ENCODE results near the gene REEP3. TPM values are rescaled to one million over a fixed set of nuclear protein-coding genes. Genes with fewer than 3 reads are reported as not detected.

The REEP3 gene
- total and polyA plus RNA-seq, 2 of the 4 experiments (the other 2 are of a cell fraction): 11.7 to 28.9 TPM

DNA sequence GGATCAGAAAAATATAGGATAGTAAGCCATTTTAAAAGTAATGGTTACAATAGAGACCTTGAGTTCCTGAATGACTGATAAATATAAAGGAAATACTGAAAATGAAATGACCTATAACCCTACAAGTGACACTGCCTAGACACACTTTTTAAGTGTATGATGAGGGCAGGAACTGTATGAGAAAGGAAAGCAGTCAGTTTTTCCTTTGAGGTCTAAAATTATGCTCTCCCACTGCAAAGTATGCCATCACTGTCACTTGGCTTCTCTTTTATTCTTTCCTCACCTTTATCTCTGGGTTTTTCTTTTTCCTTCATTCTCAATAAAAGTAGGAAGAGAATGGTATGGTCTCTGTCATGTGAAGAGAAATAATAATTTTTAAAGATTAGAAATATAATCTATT lies 13.5 kb downstream of the REEP3 start:
- TF ChIP-seq MAZ (IDR thresholded peaks at IDR 0.05; ENCODE audit: borderline replicate concordance, low read depth, low read length): no peak
- TF ChIP-seq SMC3 (IDR thresholded peaks at IDR 0.05; ENCODE audit: low read depth, low read length): no peak
- no peak for TF ChIP-seq RFX5 (IDR thresholded peaks at IDR 0.05; ENCODE audit: low read depth, low read length)
- TF ChIP-seq CEBPB (IDR thresholded peaks at IDR 0.05; ENCODE audit: low read depth, low read length): no peak
- no peak for TF ChIP-seq RCOR1 (IDR thresholded peaks at IDR 0.05; ENCODE audit: insufficient replicate concordance, low read length)
- no peak for TF ChIP-seq NFE2L2 (IDR thresholded peaks at IDR 0.05; ENCODE audit: low read depth, low read length)
- TF ChIP-seq FOS (IDR thresholded peaks at IDR 0.05; ENCODE audit: low read depth, low read length): no peak
- no peak for TF ChIP-seq CTCF (conservative IDR thresholded peaks at IDR 0.05; ENCODE audit: low read depth, low read length)
- no peak for TF ChIP-seq POLR2A (IDR thresholded peaks at IDR 0.05; ENCODE audit: low read depth, low read length)
- TF ChIP-seq RAD21 (IDR thresholded peaks at IDR 0.05; ENCODE audit: low read length): no peak
- TF ChIP-seq BHLHE40 (IDR thresholded peaks at IDR 0.05; ENCODE audit: low read depth, low read length): no peak
- no peak for TF ChIP-seq CHD1 (IDR thresholded peaks at IDR 0.05; ENCODE audit: low read depth, low read length)
- TF ChIP-seq, protein P1, sequence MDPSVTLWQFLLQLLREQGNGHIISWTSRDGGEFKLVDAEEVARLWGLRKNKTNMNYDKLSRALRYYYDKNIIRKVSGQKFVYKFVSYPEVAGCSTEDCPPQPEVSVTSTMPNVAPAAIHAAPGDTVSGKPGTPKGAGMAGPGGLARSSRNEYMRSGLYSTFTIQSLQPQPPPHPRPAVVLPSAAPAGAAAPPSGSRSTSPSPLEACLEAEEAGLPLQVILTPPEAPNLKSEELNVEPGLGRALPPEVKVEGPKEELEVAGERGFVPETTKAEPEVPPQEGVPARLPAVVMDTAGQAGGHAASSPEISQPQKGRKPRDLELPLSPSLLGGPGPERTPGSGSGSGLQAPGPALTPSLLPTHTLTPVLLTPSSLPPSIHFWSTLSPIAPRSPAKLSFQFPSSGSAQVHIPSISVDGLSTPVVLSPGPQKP (IDR thresholded peaks at IDR 0.05; ENCODE audit: borderline replicate concordance, low read depth, low read length): no peak
- no peak for TF ChIP-seq MXI1 (IDR thresholded peaks at IDR 0.05; ENCODE audit: borderline replicate concordance, low read depth, low read length)
- no peak for TF ChIP-seq MAFK (IDR thresholded peaks at IDR 0.05; ENCODE audit: low read depth, low read length)
- TF ChIP-seq USF2 (IDR thresholded peaks at IDR 0.05; ENCODE audit: low read depth, low read length): no peak
- Histone ChIP-seq H3K4me2 (ENCODE audit: low read depth, low read length) (no peak overlapping the region), H3K9me1 (ENCODE audit: insufficient read depth, low read length) (0 out of 2 replicates have a peak, but pooled peaks cover 3% of the 10 kb centered on the region), H3K79me1 (ENCODE audit: low read depth in 1 of 2, low read length in 2 of 2) (peaks cover 24 to 42% of the 10 kb centered on the region in 2 experiments), H2AFZ (replicated peaks; ENCODE audit: low read length, poor library complexity) (no peak overlapping the region), H2BK5ac (ENCODE audit: low read depth, low read length, poor library complexity, severe bottlenecking) (no peak overlapping the region), H3K56ac (ENCODE audit: extremely low read depth, insufficient read depth, low read length) (no peak overlapping the region), H2BK15ac (ENCODE audit: low read depth, low read length) (no peak overlapping the region), H3K27me3 (ENCODE audit: control insufficient read depth, insufficient read depth, low read length) (no peaks in the 10 kb centered on the region), H3K9ac (ENCODE audit: low read depth, low read length) (no peak overlapping the region), H3K14ac (replicated peaks; ENCODE audit: low read depth, low read length) (no peak overlapping the region), H3K4me1 (ENCODE audit: control insufficient read depth, insufficient read depth, low read length) (no peaks in the 10 kb centered on the region), H4K91ac (ENCODE audit: insufficient read depth, low read depth, low read length) (no peak overlapping the region), H3K4me3 (ENCODE audit: insufficient read depth, low read depth, low read length) (no peak overlapping the region), H3K36me3 (ENCODE audit: control insufficient read depth, insufficient read depth, low read length) (no peaks in the 10 kb centered on the region), H2BK20ac (ENCODE audit: low read depth, low read length) (no peak overlapping the region), H2BK120ac (ENCODE audit: low read depth, low read length) (no peak overlapping the region), H4K5ac (ENCODE audit: low read depth, low read length) (no peak overlapping the region), H3K27ac (ENCODE audit: insufficient read depth, low read length) (no peak overlapping the region), H2AK9ac (replicated peaks; ENCODE audit: low read depth, low read length, poor library complexity) (no peak overlapping the region), H3K4ac (ENCODE audit: low read depth, low read length) (no peak overlapping the region), H3K23ac (ENCODE audit: low read depth, low read length) (no peak overlapping the region), H2AK5ac (ENCODE audit: low read depth, low read length) (no peak overlapping the region), H3K9me3 (ENCODE audit: control insufficient read depth, insufficient read depth, low read length) (no peaks in the 10 kb centered on the region), H3K18ac (ENCODE audit: low read depth, low read length) (no peak overlapping the region), H4K20me1 (ENCODE audit: insufficient read depth, low read length) (no peaks in the 10 kb centered on the region; the same call in 1 of the 2 replicates), H4K8ac (ENCODE audit: low read depth in 2 of 2, low read length in 2 of 2) (no peak overlapping the region)
- DNase-seq (no peak), ATAC-seq (ENCODE audit: low read depth) (no peak)
- intact Hi-C loops (cut with micrococcal nuclease): no loop called here
- dilution Hi-C loops (cut with HindIII; ENCODE audit: low sequenced_read_pairs, unreplicated experiment): no loop called here
- no TSS peak for BruUV-seq (replicated peaks)
- CTCF ChIA-PET: no interaction called here
- in situ Hi-C loops (cut with MboI; ENCODE audit: low sequenced_read_pairs): no loop called here
- POLR2A ChIA-PET (ENCODE audit: unreplicated experiment): interaction anchor here (0.7 kb wide), 1 partner anchor 348 kb away, joined by 4 read pairs; no protein-coding TSS in a partner anchor

All from IMR-90 (cell line).